PC-3 (cell line): ENCODE results near the gene C1QTNF2. TPM values are rescaled to one million over a fixed set of nuclear protein-coding genes. Genes with fewer than 3 reads are reported as not detected.

Experiments
- ATAC-seq: fragments of 200-7000 bp; cut with Tn5 transposase; 2 replicates; pipeline ENCODE4 v1.9.1; 2020; ENCODE audit warnings: mild to moderate bottlenecking, moderate library complexity
- BruUV-seq: library from RNA; stranded (reverse); fragments of 400-500 nt; replicated peaks from 2 replicates; lab custom pipeline; 2021; lab: Mats Ljungman, UMichigan
- CTCF ChIA-PET: fragments of 300-600 bp; sonication (Branson Sonifier 250); formaldehyde crosslinking; loops from one replicate; lab custom pipeline; 2022; ENCODE audit warnings: antibody characterized with exemption; lab: Charles Lee
- POLR2A ChIA-PET: fragments of 300-600 bp; sonication (Branson Sonifier 250); formaldehyde crosslinking; loops from one replicate; lab custom pipeline; 2022; ENCODE audit warnings: antibody characterized with exemption; ENCODE audit not compliant: unreplicated experiment; lab: Charles Lee
- DNase-seq: peaks from one replicate; pipeline ENCODE4 v3.0.0-alpha.2; 2015
- H2AFZ ChIP-seq: fragments of 300-600 bp; sonication (generic); 2 replicates; pipeline ENCODE4 v1.6.0; 2016; ENCODE audit warnings: antibody characterized with exemption, low read length
- H3F3A ChIP-seq: fragments of 300-600 bp; sonication (generic); one replicate; pipeline ENCODE4 v1.6.0; 2017; ENCODE audit warnings: antibody characterized with exemption, low read length, control low read depth, mild to moderate bottlenecking; ENCODE audit not compliant: unreplicated experiment
- H3K27ac ChIP-seq: fragments of 300-600 bp; sonication (generic); 2 replicates; pipeline ENCODE4 v1.5.1; 2016; ENCODE audit warnings: mild to moderate bottlenecking, low read length
- H3K27me3 ChIP-seq: fragments of 300-600 bp; sonication (generic); 2 replicates; pipeline ENCODE4 v1.6.1; 2016; ENCODE audit warnings: low read length, mixed read lengths
- H3K36me3 ChIP-seq: fragments of 300-600 bp; sonication (generic); 2 replicates; pipeline ENCODE4 v1.6.1; 2016; ENCODE audit warnings: low read depth, mixed run types, low read length, mixed read lengths
- H3K4me1 ChIP-seq: fragments of 300-600 bp; sonication (generic); 2 replicates; pipeline ENCODE4 v1.5.1; 2016; ENCODE audit warnings: low read length; ENCODE audit not compliant: insufficient read depth
- H3K4me2 ChIP-seq: fragments of 300-600 bp; sonication (generic); 2 replicates; pipeline ENCODE4 v1.6.0; 2016; ENCODE audit warnings: low read length
- H3K4me3 ChIP-seq: fragments of 300-600 bp; sonication (generic); 2 replicates; pipeline ENCODE4 v1.5.1; 2016; ENCODE audit warnings: mild to moderate bottlenecking, low read length, mixed read lengths
- H3K79me2 ChIP-seq: fragments of 300-600 bp; sonication (generic); 2 replicates; pipeline ENCODE4 v1.6.1; 2017; ENCODE audit warnings: low read length, mixed read lengths
- H3K9ac ChIP-seq: fragments of 300-600 bp; sonication (generic); 2 replicates; pipeline ENCODE4 v1.6.0; 2016; ENCODE audit warnings: mild to moderate bottlenecking, low read length
- H3K9me2 ChIP-seq: fragments of 300-600 bp; sonication (generic); replicated peaks from 2 replicates; pipeline ENCODE4 v1.6.1; 2016; ENCODE audit warnings: mixed run types, low read length, mixed read lengths
- H3K9me3 ChIP-seq: fragments of 300-600 bp; sonication (generic); 2 replicates; pipeline ENCODE4 v1.6.1; 2016; ENCODE audit warnings: low read length, mixed read lengths
- H4K20me1 ChIP-seq: fragments of 300-600 bp; sonication (generic); 2 replicates; pipeline ENCODE4 v1.6.1; 2016; ENCODE audit warnings: low read length, mixed read lengths
- EZH2 ChIP-seq: fragments of 300-600 bp; sonication (generic); IDR thresholded peaks from one replicate; pipeline ENCODE4 v1.6.1; 2017; ENCODE audit warnings: antibody characterized with exemption, mild to moderate bottlenecking, low read length; ENCODE audit not compliant: unreplicated experiment
- EZH2phosphoT487 ChIP-seq: fragments of 300-600 bp; sonication (generic); IDR thresholded peaks from 2 replicates; pipeline ENCODE4 v1.6.1; 2018; ENCODE audit warnings: mild to moderate bottlenecking, antibody characterized with exemption, low read length, borderline replicate concordance
- intact Hi-C: fragments of 100-400 bp; cut with micrococcal nuclease; formaldehyde crosslinking; loops from 2 replicates; pipeline ENCODE4 v1.9.0; 2023
- total RNA-seq: library from RNA; depleted of rRNA; stranded (reverse); fragments of >200 nt; gene quantifications from 2 replicates; pipeline ENCODE4 v1.2.3, GENCODE V29; 2014
- TF ChIP-seq, protein P1 (sequence below): fragments of 300-600 bp; sonication (generic); conservative IDR thresholded peaks from 2 replicates; pipeline ENCODE4 v1.5.1; 2017; ENCODE audit warnings: antibody characterized with exemption, low read depth, mild to moderate bottlenecking, low read length

Gene C1QTNF2
- total RNA-seq, 1 experiment from 2014 or later = 0.04 TPM

DNA sequence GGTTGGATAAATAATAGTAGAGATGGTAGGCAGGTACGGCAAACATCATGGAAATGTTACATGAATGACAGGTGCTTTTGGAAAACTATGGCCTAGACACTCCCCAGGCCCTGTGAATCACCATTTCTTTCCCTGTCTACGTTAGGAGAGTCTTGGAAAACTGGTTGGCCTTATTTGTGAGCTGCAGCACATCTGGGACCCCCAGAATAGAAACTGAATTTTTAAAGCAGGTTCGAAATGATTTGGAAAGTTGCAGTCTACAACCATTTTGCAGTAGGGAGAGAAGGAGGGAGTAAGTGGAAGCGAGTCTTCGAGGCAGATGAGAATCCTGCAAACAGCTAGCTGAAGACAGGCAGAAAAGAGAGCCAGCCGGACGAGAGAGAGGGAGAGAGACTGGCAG lies 13.0 kb downstream of the C1QTNF2 start:
- Histone ChIP-seq H3K79me2 (no peaks in the 10 kb centered on the region), H3K9ac (no peak overlapping the region), H3K36me3 (no peaks in the 10 kb centered on the region), H3K27ac (no peak overlapping the region), H3K4me3 (no peak overlapping the region), H4K20me1 (no peaks in the 10 kb centered on the region), H3K27me3 (no peaks in the 10 kb centered on the region), H3K4me2 (no peak overlapping the region), H2AFZ (no peak overlapping the region), H3K9me2 (no peaks in the 10 kb centered on the region), H3K9me3 (no peaks in the 10 kb centered on the region), H3F3A (no peaks in the 10 kb centered on the region), H3K4me1 (no peaks in the 10 kb centered on the region)
- no peak for ATAC-seq
- ChIA-PET POLR2A (no interaction called here), CTCF (no interaction called here)
- TF ChIP-seq, protein P1, sequence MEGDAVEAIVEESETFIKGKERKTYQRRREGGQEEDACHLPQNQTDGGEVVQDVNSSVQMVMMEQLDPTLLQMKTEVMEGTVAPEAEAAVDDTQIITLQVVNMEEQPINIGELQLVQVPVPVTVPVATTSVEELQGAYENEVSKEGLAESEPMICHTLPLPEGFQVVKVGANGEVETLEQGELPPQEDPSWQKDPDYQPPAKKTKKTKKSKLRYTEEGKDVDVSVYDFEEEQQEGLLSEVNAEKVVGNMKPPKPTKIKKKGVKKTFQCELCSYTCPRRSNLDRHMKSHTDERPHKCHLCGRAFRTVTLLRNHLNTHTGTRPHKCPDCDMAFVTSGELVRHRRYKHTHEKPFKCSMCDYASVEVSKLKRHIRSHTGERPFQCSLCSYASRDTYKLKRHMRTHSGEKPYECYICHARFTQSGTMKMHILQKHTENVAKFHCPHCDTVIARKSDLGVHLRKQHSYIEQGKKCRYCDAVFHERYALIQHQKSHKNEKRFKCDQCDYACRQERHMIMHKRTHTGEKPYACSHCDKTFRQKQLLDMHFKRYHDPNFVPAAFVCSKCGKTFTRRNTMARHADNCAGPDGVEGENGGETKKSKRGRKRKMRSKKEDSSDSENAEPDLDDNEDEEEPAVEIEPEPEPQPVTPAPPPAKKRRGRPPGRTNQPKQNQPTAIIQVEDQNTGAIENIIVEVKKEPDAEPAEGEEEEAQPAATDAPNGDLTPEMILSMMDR = no peak
- TF ChIP-seq EZH2phosphoT487 (no peak), EZH2 (no peak)
- no TSS peak for BruUV-seq
- intact Hi-C loops = no loop called here
- no peak for DNase-seq

DNA sequence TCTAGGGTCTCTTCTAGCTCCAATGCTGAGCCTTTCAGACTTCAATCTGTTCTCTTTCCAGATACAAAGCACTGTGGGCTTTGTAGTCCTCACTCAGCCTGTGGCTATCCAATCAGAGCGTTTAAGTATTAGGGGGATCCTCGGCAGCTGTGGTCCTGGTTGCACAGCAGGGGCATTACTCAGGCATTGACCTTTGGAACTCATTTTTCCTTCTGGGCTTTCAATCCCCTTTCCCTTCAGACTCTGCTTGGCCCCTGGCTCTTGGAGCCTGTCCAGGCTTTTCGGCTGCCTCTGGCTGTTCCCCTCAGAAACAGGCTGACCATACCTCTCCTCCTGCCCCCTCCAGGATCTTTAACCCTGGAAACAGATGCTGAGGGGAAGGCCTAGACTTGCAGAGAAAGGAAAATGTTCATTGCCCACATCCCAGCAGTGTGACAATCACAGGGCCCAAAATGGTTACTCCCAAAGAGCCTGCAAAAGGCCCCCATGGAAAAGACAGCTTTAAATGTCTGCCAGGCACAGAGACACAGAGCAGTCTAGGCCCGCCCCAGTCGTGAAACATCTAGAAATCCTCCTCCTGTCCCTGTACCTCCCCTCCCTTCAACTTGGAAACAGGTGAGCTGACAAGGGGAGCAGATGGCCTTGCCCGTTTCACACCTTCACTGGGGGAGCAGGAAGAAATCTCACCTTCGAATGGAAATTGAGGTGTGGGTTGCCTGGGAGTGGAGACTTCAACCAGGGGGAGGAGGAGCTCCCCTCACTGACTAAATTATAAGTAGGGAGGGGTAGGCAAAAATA lies 13.7 kb downstream of the C1QTNF2 start:
- Histone ChIP-seq H3K4me1 (no peaks in the 10 kb centered on the region), H3K36me3 (no peaks in the 10 kb centered on the region), H3K27me3 (no peaks in the 10 kb centered on the region), H3K27ac (no peak overlapping the region), H3K79me2 (no peaks in the 10 kb centered on the region), H3K9me2 (no peaks in the 10 kb centered on the region), H3F3A (no peaks in the 10 kb centered on the region), H3K9me3 (no peaks in the 10 kb centered on the region), H3K9ac (no peak overlapping the region), H4K20me1 (no peaks in the 10 kb centered on the region), H3K4me3 (no peak overlapping the region), H2AFZ (no peak overlapping the region), H3K4me2 (no peak overlapping the region)
- intact Hi-C loops = no loop called here
- no TSS peak for BruUV-seq
- TF ChIP-seq EZH2 (no peak), EZH2phosphoT487 (no peak)
- TF ChIP-seq, protein P1 = no peak
- DNase-seq = no peak
- no peak for ATAC-seq
- POLR2A ChIA-PET = no interaction called here
- CTCF ChIA-PET = no interaction called here

GRCh38 chr5:160354666-160355065 lies 15.8 kb downstream of the C1QTNF2 start:
- H4K20me1 ChIP-seq = no peaks in the 10 kb centered on the region
- intact Hi-C loops = no loop called here
- H3K4me1 ChIP-seq = no peaks in the 10 kb centered on the region
- H3K4me2 ChIP-seq = no peak overlapping the region
- no peaks in the 10 kb centered on the region for H3F3A ChIP-seq
- POLR2A ChIA-PET = no interaction called here
- TF ChIP-seq EZH2 = no peak
- no peak for TF ChIP-seq EZH2phosphoT487
- TF ChIP-seq, protein P1 = no peak
- ATAC-seq (no peak), DNase-seq (no peak)
- H3K27ac ChIP-seq = no peak overlapping the region
- no peaks in the 10 kb centered on the region for H3K9me2 ChIP-seq
- no TSS peak for BruUV-seq
- no peaks in the 10 kb centered on the region for H3K36me3 ChIP-seq
- no peak overlapping the region for H2AFZ ChIP-seq
- CTCF ChIA-PET = no interaction called here
- no peaks in the 10 kb centered on the region for H3K9me3 ChIP-seq
- H3K4me3 ChIP-seq = no peak overlapping the region
- no peaks in the 10 kb centered on the region for H3K79me2 ChIP-seq
- H3K9ac ChIP-seq = no peak overlapping the region
- H3K27me3 ChIP-seq = no peaks in the 10 kb centered on the region
